Measurements from ENCODE around the gene ABCC3.
A peak's percentile ranks its signal among the peaks of the same experiment; 100 is the strongest.

ABCC3 gene

GRCh38 chr17:50710025-50710424 is 75.3 kb downstream of the ABCC3 start:
- no peak overlapping the region for H3K4me3 ChIP-seq
- DNase-seq (ENCODE audit: low spot score) = no peak
- TF ChIP-seq CTCF (IDR thresholded peaks at IDR 0.05) = no peak
- H3K27ac ChIP-seq = no peak overlapping the region

- no peak for TF ChIP-seq CTCF (IDR thresholded peaks at IDR 0.05)
- DNase-seq (ENCODE audit: low spot score) = no peak
These were observed 76.0 kb downstream of the ABCC3 start for GRCh38 chr17:50710650-50711049.

GRCh38 chr17:50712641-50713040 is 78.0 kb downstream of the ABCC3 start:
- Histone ChIP-seq H3K27ac (no peak overlapping the region), H3K4me3 (no peak overlapping the region)
- DNase-seq (ENCODE audit: low spot score) = no peak
- no peak for TF ChIP-seq CTCF (IDR thresholded peaks at IDR 0.05)

More at GRCh38 chr17:50710650-50711049, 76.0 kb downstream of the ABCC3 start:
- Histone ChIP-seq H3K27ac (no peak overlapping the region), H3K4me3 (no peak overlapping the region)

- no peak overlapping the region for H3K4me3 ChIP-seq
- no peak for DNase-seq (ENCODE audit: low spot score)
- no peak for TF ChIP-seq CTCF (IDR thresholded peaks at IDR 0.05)
- no peak overlapping the region for H3K27ac ChIP-seq
These were observed 80.8 kb downstream of the ABCC3 start for GRCh38 chr17:50715471-50715870.

- H3K4me3 ChIP-seq = peak within 1 kb of the TSS; percentile 97
- peak; percentile 97 for DNase-seq (ENCODE audit: low spot score)
- TF ChIP-seq CTCF (IDR thresholded peaks at IDR 0.05) = no peak
- peak within 1 kb of the TSS; percentile 97 to 98 for H3K27ac ChIP-seq
These were observed 84.7 kb downstream of the ABCC3 start, which contains the start of gene LUC7L3 for GRCh38 chr17:50719144-50719923. TSS of gene LUC7L3 (plus strand) at chr17:50719603. CDS start at chr17:50719733, 130 bp downstream.

- peak overlapping the region; percentile 97 for H3K4me3 ChIP-seq
- no peak for DNase-seq (ENCODE audit: low spot score)
- TF ChIP-seq CTCF (IDR thresholded peaks at IDR 0.05) = no peak
- peak overlapping the region; percentile 97 to 98 for H3K27ac ChIP-seq
These were observed 85.5 kb downstream of the ABCC3 start for GRCh38 chr17:50719924-50720794.
